Endothelial cell of umbilical vein (primary cell): ENCODE data around the gene ZNF783. TPM values are rescaled to one million over a fixed set of nuclear protein-coding genes. Genes with fewer than 3 reads are reported as not detected.

Source experiments
- BruUV-seq: library from RNA; stranded (reverse); fragments of 400-500 nt; replicated peaks from 2 replicates; lab custom pipeline; 2021; lab: Mats Ljungman, UMichigan
- CTCF ChIA-PET: fragments of 300-600, 350-600 bp; sonication (Branson Sonifier 250); formaldehyde crosslinking; loops from one replicate; lab custom pipeline; 2021; ENCODE audit warnings: antibody characterized with exemption, inconsistent platforms; lab: Charles Lee
- POLR2A ChIA-PET: fragments of 300-600, 350-600 bp; sonication (Branson Sonifier 250); formaldehyde crosslinking; loops from one replicate; lab custom pipeline; 2021; ENCODE audit warnings: antibody characterized with exemption, inconsistent platforms; lab: Charles Lee
- DNase-seq: peaks from one replicate; pipeline ENCODE4 v3.0.0-alpha.2; 2011; ENCODE audit warnings: low read depth, low spot score
- FAIRE-seq: peaks from 2 replicates; lab custom pipeline; 2011; peaks lifted over from hg19 to GRCh38; lab: Jason Lieb, UNC
- H2AFZ ChIP-seq: 2 replicates; pipeline ENCODE4 v1.6.0; 2012; ENCODE audit warnings: low read depth, low read length, control low read depth, inconsistent platforms
- H3K27ac ChIP-seq: 2 replicates; pipeline ENCODE4 v1.5.1; 2011; ENCODE audit warnings: low read depth, mild to moderate bottlenecking, control low read depth, low read length, moderate library complexity; ENCODE audit not compliant: insufficient read depth
- H3K27me3 ChIP-seq, 2 experiments: 2 replicates each; pipeline versions ENCODE4 v1.6.0 to v1.6.1; 2011; ENCODE audit warnings: low read length in 2 of 2, mixed read lengths in 1 of 2; ENCODE audit not compliant: control insufficient read depth in 2 of 2, insufficient read depth in 2 of 2
- H3K36me3 ChIP-seq, 2 experiments: 2 replicates in 1 of 2; 3 replicates in 1 of 2; pipeline ENCODE4 v1.5.1; 2011; ENCODE audit warnings: low read length in 2 of 2, mild to moderate bottlenecking in 1 of 2, moderate library complexity in 1 of 2; ENCODE audit not compliant: control insufficient read depth in 2 of 2, insufficient read depth in 2 of 2; ENCODE audit errors: extremely low read depth in 1 of 2
- H3K4me1 ChIP-seq: 3 replicates; pipeline ENCODE4 v1.5.1; 2011; ENCODE audit warnings: mild to moderate bottlenecking, low read length; ENCODE audit not compliant: control insufficient read depth, insufficient read depth; ENCODE audit errors: extremely low read depth
- H3K4me2 ChIP-seq: 2 replicates; pipeline ENCODE4 v1.6.1; 2011; ENCODE audit warnings: low read length, control low read depth, mixed read lengths; ENCODE audit not compliant: insufficient read depth
- H3K4me3 ChIP-seq, 3 experiments: fragments of 200-600 bp in 1 of 3; sonication (generic), shearing (Covaris generic) in 1 of 3; replicated peaks in 1 of 3; 2 replicates each; pipeline ENCODE4 v1.5.1; 2011 to 2016; ENCODE audit warnings: control low read depth in 3 of 3, low read length in 3 of 3, mild to moderate bottlenecking in 2 of 3, inconsistent platforms in 1 of 3, low read depth in 1 of 3, moderate library complexity in 1 of 3; ENCODE audit not compliant: insufficient read depth in 1 of 3
- H3K79me2 ChIP-seq: 2 replicates; pipeline ENCODE4 v1.6.0; 2012; ENCODE audit warnings: low read length, inconsistent platforms; ENCODE audit not compliant: control insufficient read depth, insufficient read depth
- H3K9ac ChIP-seq: replicated peaks from 2 replicates; pipeline ENCODE3; 2011; ENCODE audit warnings: low read length, control low read depth; ENCODE audit not compliant: insufficient read depth; ENCODE audit errors: extremely low read depth
- H3K9me1 ChIP-seq: replicated peaks from 3 replicates; pipeline ENCODE4 v1.6.0; 2011; ENCODE audit warnings: mild to moderate bottlenecking, low read length; ENCODE audit not compliant: control insufficient read depth, insufficient read depth; ENCODE audit errors: extremely low read depth
- H3K9me3 ChIP-seq: replicated peaks from 2 replicates; pipeline ENCODE4 v1.5.1; 2012; ENCODE audit warnings: low read length, inconsistent platforms; ENCODE audit not compliant: control insufficient read depth, insufficient read depth
- H4K20me1 ChIP-seq: replicated peaks from 2 replicates; pipeline ENCODE3; 2011; ENCODE audit warnings: mild to moderate bottlenecking, low read length; ENCODE audit not compliant: control insufficient read depth, insufficient read depth; ENCODE audit errors: extremely low read depth
- EZH2 ChIP-seq: IDR thresholded peaks from 2 replicates; pipeline ENCODE4 v1.6.1; 2012; ENCODE audit warnings: borderline replicate concordance, low read depth, mild to moderate bottlenecking, moderate library complexity, low read length, inconsistent platforms; ENCODE audit not compliant: severe bottlenecking
- FOS ChIP-seq: IDR thresholded peaks from 2 replicates; pipeline ENCODE4 v1.6.1; 2011; ENCODE audit warnings: mild to moderate bottlenecking, low read length, moderate library complexity, borderline replicate concordance; ENCODE audit not compliant: insufficient read depth
- GATA2 ChIP-seq: IDR thresholded peaks from 2 replicates; pipeline ENCODE4 v1.7.0; 2011; ENCODE audit warnings: low read depth, mild to moderate bottlenecking, moderate library complexity, mixed read lengths, low read length; ENCODE audit not compliant: insufficient read length, insufficient read depth
- JUN ChIP-seq: IDR thresholded peaks from 2 replicates; pipeline ENCODE4 v1.6.1; 2011; ENCODE audit warnings: borderline replicate concordance, low read depth; ENCODE audit not compliant: insufficient read length, insufficient read depth
- MYC ChIP-seq: IDR thresholded peaks from one replicate; pipeline ENCODE4 v1.6.1; 2011; ENCODE audit warnings: mild to moderate bottlenecking, low read depth, low read length
- POLR2A ChIP-seq: IDR thresholded peaks from 2 replicates; pipeline ENCODE4 v1.6.1; 2012; ENCODE audit warnings: low read depth, mild to moderate bottlenecking, control low read depth, low read length
- POLR2AphosphoS5 ChIP-seq: IDR thresholded peaks from 2 replicates; pipeline ENCODE4 v1.6.1; 2012; ENCODE audit warnings: low read depth, mild to moderate bottlenecking, control low read depth, low read length, moderate library complexity; ENCODE audit not compliant: insufficient read depth
- dilution Hi-C: fragments of 300-500 bp; cut with MboI; formaldehyde crosslinking; loops from one replicate; pipeline ENCODE4 v1.15.0; 2019; ENCODE audit warnings: low sequenced_read_pairs; ENCODE audit not compliant: extremely low pct_ligation_motif_present
- intact Hi-C: fragments of 100-400 bp; cut with micrococcal nuclease; formaldehyde crosslinking; loops from one replicate; pipeline ENCODE4 v1.10.0; 2022
- polyA plus RNA-seq, 4 experiments: library from polyadenylated mRNA; depleted of rRNA in 3 of 4; stranded (reverse) in 3 of 4; unstranded in 1 of 4; fragments of >200 nt; gene quantifications; 2 replicates each; pipeline versions ENCODE4 v1.2.1 to v1.2.3, GENCODE V29; 2011 to 2012; ENCODE audit warnings: missing spikeins in 1 of 4
- total RNA-seq: library from RNA; stranded (reverse); gene quantifications from 2 replicates; pipeline ENCODE4 v1.2.3, GENCODE V29; 2021
- TF ChIP-seq, protein P1 (sequence below): IDR thresholded peaks from 2 replicates; pipeline ENCODE4 v1.6.1; 2011; ENCODE audit not compliant: insufficient read depth, insufficient read length
- TF ChIP-seq, protein P2 (sequence below), 2 donors: IDR thresholded peaks; 1 replicate in 1 of 2; 2 replicates in 1 of 2; pipeline ENCODE4 v1.5.1; 2011; ENCODE audit warnings: low read length in 2 of 2, mild to moderate bottlenecking in 2 of 2, moderate library complexity in 2 of 2, control low read depth in 1 of 2, inconsistent platforms in 1 of 2, low read depth in 1 of 2; ENCODE audit not compliant: insufficient read depth in 1 of 2; ENCODE audit errors: extremely low read depth in 1 of 2

ZNF783 gene
- total and polyA plus RNA-seq, 2 donors (not counting 3 experiments of a cell fraction or from before 2014, with no cell fraction given): 7.3 to 9.8 TPM

- no peak overlapping the region for H3K4me3 ChIP-seq
- dilution Hi-C loops: no loop called here
These were observed 52.0 kb downstream of the ZNF783 start for GRCh38 chr7:149313981-149314380.

More at GRCh38 chr7:149313981-149314380, 52.0 kb downstream of the ZNF783 start:
- Histone ChIP-seq H3K79me2 (no peaks in the 10 kb centered on the region), H3K4me1 (no peaks in the 10 kb centered on the region), H3K9me3 (no peaks in the 10 kb centered on the region), H3K4me2 (no peak overlapping the region), H4K20me1 (no peaks in the 10 kb centered on the region), H3K9me1 (no peaks in the 10 kb centered on the region), H3K27ac (no peak overlapping the region), H3K9ac (no peak overlapping the region), H2AFZ (no peak overlapping the region), H3K27me3 (peaks cover 4 to 8% of the 10 kb centered on the region in 2 experiments), H3K36me3 (no peaks in the 10 kb centered on the region)
- no TSS peak for BruUV-seq
- intact Hi-C loops: no loop called here
- CTCF ChIA-PET: no interaction called here
- TF ChIP-seq, protein P1, sequence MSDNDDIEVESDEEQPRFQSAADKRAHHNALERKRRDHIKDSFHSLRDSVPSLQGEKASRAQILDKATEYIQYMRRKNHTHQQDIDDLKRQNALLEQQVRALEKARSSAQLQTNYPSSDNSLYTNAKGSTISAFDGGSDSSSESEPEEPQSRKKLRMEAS: no peak
- no peak for TF ChIP-seq MYC
- TF ChIP-seq FOS: no peak
- no peak for TF ChIP-seq POLR2A
- TF ChIP-seq GATA2: no peak
- TF ChIP-seq EZH2: no peak
- TF ChIP-seq JUN: no peak
- TF ChIP-seq, protein P2, sequence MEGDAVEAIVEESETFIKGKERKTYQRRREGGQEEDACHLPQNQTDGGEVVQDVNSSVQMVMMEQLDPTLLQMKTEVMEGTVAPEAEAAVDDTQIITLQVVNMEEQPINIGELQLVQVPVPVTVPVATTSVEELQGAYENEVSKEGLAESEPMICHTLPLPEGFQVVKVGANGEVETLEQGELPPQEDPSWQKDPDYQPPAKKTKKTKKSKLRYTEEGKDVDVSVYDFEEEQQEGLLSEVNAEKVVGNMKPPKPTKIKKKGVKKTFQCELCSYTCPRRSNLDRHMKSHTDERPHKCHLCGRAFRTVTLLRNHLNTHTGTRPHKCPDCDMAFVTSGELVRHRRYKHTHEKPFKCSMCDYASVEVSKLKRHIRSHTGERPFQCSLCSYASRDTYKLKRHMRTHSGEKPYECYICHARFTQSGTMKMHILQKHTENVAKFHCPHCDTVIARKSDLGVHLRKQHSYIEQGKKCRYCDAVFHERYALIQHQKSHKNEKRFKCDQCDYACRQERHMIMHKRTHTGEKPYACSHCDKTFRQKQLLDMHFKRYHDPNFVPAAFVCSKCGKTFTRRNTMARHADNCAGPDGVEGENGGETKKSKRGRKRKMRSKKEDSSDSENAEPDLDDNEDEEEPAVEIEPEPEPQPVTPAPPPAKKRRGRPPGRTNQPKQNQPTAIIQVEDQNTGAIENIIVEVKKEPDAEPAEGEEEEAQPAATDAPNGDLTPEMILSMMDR (IDR thresholded peaks at IDR 0.05; ENCODE audit: extremely low read depth in 1 of 2, insufficient read depth in 1 of 2, low read depth in 1 of 2, low read length in 2 of 2): no peak
- TF ChIP-seq POLR2AphosphoS5: no peak
- FAIRE-seq (no peak), DNase-seq (no peak)
- POLR2A ChIA-PET: no interaction called here
